ENCODE data around the gene ACAA1. TPM values are rescaled to one million over a fixed set of nuclear protein-coding genes. Genes with fewer than 3 reads are reported as not detected.
"Not testable (repeated sequence)": the region's sequence is repeated elsewhere in the genome, so short reads cannot be mapped to it uniquely, and the experiment has no call there.

The ACAA1 gene
- total and polyA plus RNA-seq, 4 donors, result 39.3 to 69.2 (median 56.6) TPM

GRCh38 chr3:38097446-38098375 lies 39.2 kb downstream of the ACAA1 start:
- ATAC-seq (ENCODE audit: low FRiP score) (no peak), DNase-seq (no peak)
- intact Hi-C loops (cut with DNase I), result no loop called here
- Histone ChIP-seq H3K4me1 (ENCODE audit: control insufficient read depth in 1 of 2, insufficient read depth in 2 of 2, low read length in 2 of 2) (no peaks in the 10 kb centered on the region), H3K27me3 (ENCODE audit: control insufficient read depth in 1 of 2, insufficient read depth in 2 of 2, low read length in 1 of 2) (no peaks in the 10 kb centered on the region), H3K36me3 (ENCODE audit: control insufficient read depth in 1 of 2, insufficient read depth in 2 of 2, low read length in 1 of 2) (no peaks in the 10 kb centered on the region), H3K9me3 (ENCODE audit: control insufficient read depth, low read length) (no peaks in the 10 kb centered on the region), H3K4me3 (ENCODE audit: low read length in 2 of 2) (no peak overlapping the region), H3K27ac (ENCODE audit: low read depth in 1 of 2, low read length in 2 of 2) (no peak overlapping the region)
- 78 to 79% methylated on average over 19 of the region's 19 CpGs for WGBS, 2 donors

GRCh38 chr3:38095669-38096483 lies 41.1 kb downstream of the ACAA1 start:
- H3K27ac ChIP-seq (ENCODE audit: low read depth in 1 of 2, low read length in 2 of 2), result no peak overlapping the region
- H3K9me3 ChIP-seq (ENCODE audit: control insufficient read depth, low read length), result no peaks in the 10 kb centered on the region
- H3K4me1 ChIP-seq (ENCODE audit: control insufficient read depth in 1 of 2, insufficient read depth in 2 of 2, low read length in 2 of 2), result no peaks in the 10 kb centered on the region
- 83% methylated on average over 6 of the region's 6 CpGs for WGBS, 2 donors
- H3K27me3 ChIP-seq (ENCODE audit: control insufficient read depth in 1 of 2, insufficient read depth in 2 of 2, low read length in 1 of 2), result no peaks in the 10 kb centered on the region
- DNase-seq (peak in 1 of 2 donors; percentile 59), ATAC-seq (ENCODE audit: low FRiP score) (no peak)
- H3K36me3 ChIP-seq (ENCODE audit: control insufficient read depth in 1 of 2, insufficient read depth in 2 of 2, low read length in 1 of 2), result no peaks in the 10 kb centered on the region
- H3K4me3 ChIP-seq (ENCODE audit: low read length in 2 of 2), result no peak overlapping the region
- intact Hi-C loops (cut with DNase I), result no loop called here

DNA sequence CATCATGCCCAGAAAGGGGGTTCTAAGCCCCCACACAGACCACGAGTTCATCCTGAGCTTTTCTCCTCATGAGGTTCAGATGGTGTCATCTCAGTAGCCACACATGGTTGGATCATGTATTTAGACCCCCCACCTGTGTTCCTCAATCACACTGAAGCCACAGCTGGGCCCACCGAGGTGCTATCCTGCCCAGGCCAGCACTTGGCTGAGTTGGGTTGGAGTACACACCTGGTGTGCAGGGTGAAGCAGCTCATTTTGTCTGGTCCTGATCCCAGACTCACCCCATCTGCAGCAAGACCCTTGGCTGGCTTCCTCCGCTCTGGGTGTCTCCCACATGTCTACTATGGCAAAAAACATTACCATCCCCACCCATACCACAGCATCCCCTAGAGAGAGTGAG lies 41.9 kb downstream of the ACAA1 start:
- Histone ChIP-seq H3K27me3 (ENCODE audit: control insufficient read depth in 1 of 2, insufficient read depth in 2 of 2, low read length in 1 of 2) (no peaks in the 10 kb centered on the region), H3K4me1 (ENCODE audit: control insufficient read depth in 1 of 2, insufficient read depth in 2 of 2, low read length in 2 of 2) (no peaks in the 10 kb centered on the region), H3K36me3 (ENCODE audit: control insufficient read depth in 1 of 2, insufficient read depth in 2 of 2, low read length in 1 of 2) (no peaks in the 10 kb centered on the region), H3K27ac (ENCODE audit: low read depth in 1 of 2, low read length in 2 of 2) (no peak overlapping the region), H3K4me3 (ENCODE audit: low read length in 2 of 2) (no peak overlapping the region), H3K9me3 (ENCODE audit: control insufficient read depth, low read length) (no peaks in the 10 kb centered on the region)
- intact Hi-C loops (cut with DNase I), result no loop called here
- ATAC-seq (ENCODE audit: low FRiP score) (no peak), DNase-seq (peak in 1 of 2 donors; percentile 63)
- WGBS, 2 donors, result 89 to 91% methylated on average over 3 of the region's 3 CpGs

DNA sequence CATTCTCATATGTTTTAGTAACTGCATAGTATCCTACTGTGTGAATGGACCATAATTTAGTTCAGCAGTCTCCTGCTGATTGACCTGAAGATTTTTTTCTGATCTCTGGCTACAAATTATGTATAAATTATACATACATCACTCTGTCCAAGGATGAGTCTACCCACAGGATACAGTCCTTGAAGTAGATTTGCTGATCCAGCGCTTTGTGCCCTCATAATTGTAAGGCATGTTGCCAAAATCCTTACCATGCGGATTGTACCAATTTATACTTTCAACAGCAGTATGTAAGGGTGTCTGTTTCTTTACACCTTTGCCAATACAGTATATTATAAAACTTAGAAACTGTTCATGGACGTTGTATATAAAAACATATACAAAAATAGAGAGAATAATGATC lies 46.5 kb downstream of the ACAA1 start:
- Histone ChIP-seq H3K4me3 (ENCODE audit: low read length in 2 of 2) (no peak overlapping the region), H3K4me1 (ENCODE audit: control insufficient read depth in 1 of 2, insufficient read depth in 2 of 2, low read length in 2 of 2) (no peaks in the 10 kb centered on the region), H3K27ac (ENCODE audit: low read depth in 1 of 2, low read length in 2 of 2) (no peak overlapping the region), H3K27me3 (ENCODE audit: control insufficient read depth in 1 of 2, insufficient read depth in 2 of 2, low read length in 1 of 2) (no peaks in the 10 kb centered on the region), H3K36me3 (ENCODE audit: control insufficient read depth in 1 of 2, insufficient read depth in 2 of 2, low read length in 1 of 2) (no peaks in the 10 kb centered on the region), H3K9me3 (ENCODE audit: control insufficient read depth, low read length) (no peaks in the 10 kb centered on the region)
- intact Hi-C loops (cut with DNase I), result no loop called here
- ATAC-seq (ENCODE audit: low FRiP score) (no peak), DNase-seq (no peak)
- 84 to 91% methylated on average over 3 of the region's 3 CpGs for WGBS, 2 donors

- no peaks in the 10 kb centered on the region for H3K4me1 ChIP-seq (ENCODE audit: control insufficient read depth in 1 of 2, insufficient read depth in 2 of 2, low read length in 2 of 2)
- H3K36me3 ChIP-seq (ENCODE audit: control insufficient read depth in 1 of 2, insufficient read depth in 2 of 2, low read length in 1 of 2), result no peaks in the 10 kb centered on the region
- H3K4me3 ChIP-seq (ENCODE audit: low read length in 2 of 2), result no peak overlapping the region
- H3K27me3 ChIP-seq (ENCODE audit: control insufficient read depth in 1 of 2, insufficient read depth in 2 of 2, low read length in 1 of 2), result no peaks in the 10 kb centered on the region
- intact Hi-C loops (cut with DNase I), result no loop called here
- no peak for DNase-seq
- no peaks in the 10 kb centered on the region for H3K9me3 ChIP-seq (ENCODE audit: control insufficient read depth, low read length)
- no peak overlapping the region for H3K27ac ChIP-seq (ENCODE audit: low read depth in 1 of 2, low read length in 2 of 2)
- 41 to 47% methylated on average over 2 of the region's 2 CpGs for WGBS, 2 donors
- no peak for ATAC-seq (ENCODE audit: low FRiP score)
Observed at GRCh38 chr3:38089163-38089562, 47.8 kb downstream of the ACAA1 start.

DNA sequence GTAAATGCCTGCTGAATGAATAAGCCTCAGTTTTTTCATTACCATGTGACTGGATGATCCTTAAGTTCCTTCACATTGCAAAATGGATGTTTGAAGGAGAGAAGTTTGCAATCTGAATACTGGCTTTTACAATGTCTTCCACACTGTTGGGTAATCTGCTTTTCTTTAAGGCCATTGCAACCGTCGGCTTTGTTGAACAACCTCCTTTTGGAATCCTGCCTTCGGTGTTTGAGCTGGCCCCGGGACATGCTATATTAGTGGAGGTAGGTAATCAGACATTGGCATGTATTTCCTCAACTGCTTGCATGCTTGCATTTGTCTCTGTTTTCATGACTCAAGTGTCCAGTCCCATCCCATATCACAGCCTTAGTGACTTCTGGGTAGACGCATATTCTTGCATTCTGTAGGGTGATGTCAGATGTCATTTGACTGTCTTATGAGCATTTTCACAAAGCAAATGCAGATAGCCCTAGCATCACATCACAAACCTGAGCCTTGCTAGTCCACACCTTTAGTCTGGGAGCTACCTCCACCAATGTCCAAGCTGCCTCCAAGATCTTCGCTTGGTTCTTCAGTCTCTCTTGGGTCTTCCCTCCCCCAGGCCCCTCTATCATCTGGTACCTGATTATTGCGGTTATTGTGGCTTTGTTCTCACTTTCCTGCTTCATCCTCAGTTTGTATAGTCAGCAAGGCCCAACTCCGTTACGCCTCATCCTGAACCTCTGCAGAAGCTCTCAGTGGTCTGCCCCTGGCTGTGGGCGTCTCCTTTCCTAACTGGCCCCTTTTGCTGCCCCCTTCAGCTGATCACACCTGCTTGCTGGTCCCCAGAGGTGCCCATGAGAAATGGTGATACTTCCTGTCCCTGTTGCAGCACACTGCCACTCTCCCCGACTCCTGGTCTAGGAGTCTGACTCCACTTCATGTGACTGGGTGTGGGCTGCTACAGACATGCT lies 48.5 kb downstream of the ACAA1 start:
- WGBS, 2 donors, result 89 to 91% methylated on average over 11 of the region's 11 CpGs

GRCh38 chr3:38087278-38087677 lies 49.6 kb downstream of the ACAA1 start:
- intact Hi-C loops (cut with DNase I); ATAC-seq (ENCODE audit: low FRiP score): not testable (repeated sequence)

More for the DNA sequence above, 48.5 kb downstream of the ACAA1 start:
- intact Hi-C loops (cut with DNase I), result no loop called here
- H3K27ac ChIP-seq (ENCODE audit: low read depth in 1 of 2, low read length in 2 of 2), result no peak overlapping the region
- ATAC-seq (ENCODE audit: low FRiP score) (no peak), DNase-seq (no peak)
- no peaks in the 10 kb centered on the region for H3K27me3 ChIP-seq (ENCODE audit: control insufficient read depth in 1 of 2, insufficient read depth in 2 of 2, low read length in 1 of 2)
- H3K36me3 ChIP-seq (ENCODE audit: control insufficient read depth in 1 of 2, insufficient read depth in 2 of 2, low read length in 1 of 2), result no peaks in the 10 kb centered on the region
- H3K9me3 ChIP-seq (ENCODE audit: control insufficient read depth, low read length), result no peaks in the 10 kb centered on the region
- no peaks in the 10 kb centered on the region for H3K4me1 ChIP-seq (ENCODE audit: control insufficient read depth in 1 of 2, insufficient read depth in 2 of 2, low read length in 2 of 2)
- H3K4me3 ChIP-seq (ENCODE audit: low read length in 2 of 2), result no peak overlapping the region

DNA sequence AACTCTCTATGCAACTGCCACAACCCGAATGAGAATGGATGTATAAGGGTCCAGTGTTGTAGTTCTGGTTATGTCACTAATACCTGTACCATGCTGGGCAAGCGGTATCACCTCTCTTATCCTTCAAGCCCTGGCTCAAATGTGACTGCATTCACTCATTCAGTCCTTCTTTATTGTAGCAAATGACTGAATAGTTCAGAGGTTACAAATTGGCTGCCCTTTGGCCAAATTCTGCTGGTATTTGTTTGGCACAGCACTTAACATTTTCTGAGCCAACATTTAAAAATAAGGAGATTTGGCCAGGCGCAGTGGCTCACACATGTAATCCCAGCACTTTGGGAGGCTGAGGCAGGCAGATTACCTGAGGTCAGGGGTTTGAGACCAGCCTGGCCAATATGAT lies 50.4 kb downstream of the ACAA1 start:
- DNase-seq (no peak), ATAC-seq (ENCODE audit: low FRiP score) (no peak)
- Histone ChIP-seq H3K27me3 (ENCODE audit: control insufficient read depth in 1 of 2, insufficient read depth in 2 of 2, low read length in 1 of 2) (no peaks in the 10 kb centered on the region), H3K9me3 (ENCODE audit: control insufficient read depth, low read length) (no peaks in the 10 kb centered on the region), H3K4me3 (ENCODE audit: low read length in 2 of 2) (no peak overlapping the region), H3K4me1 (ENCODE audit: control insufficient read depth in 1 of 2, insufficient read depth in 2 of 2, low read length in 2 of 2) (no peaks in the 10 kb centered on the region), H3K27ac (ENCODE audit: low read depth in 1 of 2, low read length in 2 of 2) (no peak overlapping the region), H3K36me3 (ENCODE audit: control insufficient read depth in 1 of 2, insufficient read depth in 2 of 2, low read length in 1 of 2) (no peaks in the 10 kb centered on the region)
- intact Hi-C loops (cut with DNase I), result no loop called here
- 54 to 67% methylated on average over 3 of the region's 3 CpGs for WGBS, 2 donors

More at GRCh38 chr3:38087278-38087677, 49.6 kb downstream of the ACAA1 start:
- not testable (repeated sequence) for H3K4me3 ChIP-seq (ENCODE audit: low read length in 2 of 2); H3K27me3 ChIP-seq (ENCODE audit: control insufficient read depth in 1 of 2, insufficient read depth in 2 of 2, low read length in 1 of 2); H3K4me1 ChIP-seq (ENCODE audit: control insufficient read depth in 1 of 2, insufficient read depth in 2 of 2, low read length in 2 of 2); DNase-seq; H3K27ac ChIP-seq (ENCODE audit: low read depth in 1 of 2, low read length in 2 of 2); H3K9me3 ChIP-seq (ENCODE audit: control insufficient read depth, low read length); H3K36me3 ChIP-seq (ENCODE audit: control insufficient read depth in 1 of 2, insufficient read depth in 2 of 2, low read length in 1 of 2)
